AG04449 (cell line): ENCODE measurements around the gene TMEM184B.

Source experiments
- CTCF ChIA-PET: fragments of 350-600 bp; formaldehyde crosslinking; extraction: SDS; loops from one replicate; lab custom pipeline; 2021; ENCODE audit warnings: antibody characterized with exemption; lab: Yijun Ruan, JAX
- POLR2A ChIA-PET: fragments of 400-600, 350-600 bp; formaldehyde crosslinking; extraction: SDS; loops from one replicate; lab custom pipeline; 2020; ENCODE audit warnings: antibody characterized with exemption, inconsistent platforms; lab: Yijun Ruan, JAX
- DNase-seq: peaks from one replicate; pipeline ENCODE4 v3.0.0-alpha.2; 2010; ENCODE audit warnings: low read depth, low spot score
- H3K4me3 ChIP-seq: 2 replicates; pipeline ENCODE4 v1.5.1; 2011; ENCODE audit warnings: low read depth, mild to moderate bottlenecking, control low read depth, low read length
- TF ChIP-seq, protein P1 (sequence below): IDR thresholded peaks from one replicate; pipeline ENCODE4 v1.5.1; 2011; ENCODE audit warnings: mild to moderate bottlenecking, moderate library complexity, low read length, control low read depth, inconsistent platforms; ENCODE audit not compliant: insufficient read depth; ENCODE audit errors: missing control alignments

Gene TMEM184B

DNA sequence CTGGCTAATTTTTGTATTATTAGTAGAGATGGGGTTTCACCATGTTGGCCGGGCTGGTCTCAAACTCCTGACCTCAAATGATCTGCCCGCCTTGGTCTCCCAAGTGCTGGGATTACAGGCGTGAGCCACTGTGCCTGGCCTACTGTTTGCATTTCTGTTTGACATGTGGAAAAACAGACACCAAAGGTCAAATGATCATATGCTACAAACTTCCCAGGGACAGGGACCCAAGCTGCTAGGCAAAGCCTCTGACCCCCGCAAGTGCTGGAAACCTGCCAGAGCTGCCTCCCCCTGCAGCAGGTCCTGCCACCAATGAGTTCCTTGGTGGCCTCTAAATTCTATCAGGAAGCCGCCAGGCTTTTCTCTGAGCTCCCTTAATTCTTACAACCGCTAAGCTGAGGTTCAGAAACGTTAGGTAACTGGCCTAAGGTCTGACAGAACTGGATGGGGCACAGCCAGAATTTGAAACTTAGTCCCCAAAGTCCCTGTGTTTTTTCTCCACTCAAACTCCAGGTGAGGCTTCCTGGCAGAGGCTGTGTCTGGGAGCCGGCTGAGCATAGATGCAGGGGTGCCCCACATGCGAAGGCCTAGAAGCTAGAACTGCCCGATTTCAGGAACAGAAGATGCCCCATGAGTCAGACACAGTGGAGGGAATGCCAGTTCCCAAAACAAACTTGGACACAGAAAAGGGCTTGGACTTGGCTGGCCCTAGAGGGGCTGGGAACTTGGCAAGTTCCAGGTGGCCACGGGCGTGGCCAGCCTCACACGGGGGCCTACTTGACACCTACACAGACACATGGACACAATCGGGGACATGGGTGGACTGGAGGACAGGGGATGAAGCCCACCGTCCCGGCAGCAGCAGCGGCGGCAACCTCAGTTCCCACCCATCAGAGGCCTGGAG is 37.1 kb upstream of the TMEM184B start:
- no peak overlapping the region for H3K4me3 ChIP-seq
- TF ChIP-seq, protein P1, sequence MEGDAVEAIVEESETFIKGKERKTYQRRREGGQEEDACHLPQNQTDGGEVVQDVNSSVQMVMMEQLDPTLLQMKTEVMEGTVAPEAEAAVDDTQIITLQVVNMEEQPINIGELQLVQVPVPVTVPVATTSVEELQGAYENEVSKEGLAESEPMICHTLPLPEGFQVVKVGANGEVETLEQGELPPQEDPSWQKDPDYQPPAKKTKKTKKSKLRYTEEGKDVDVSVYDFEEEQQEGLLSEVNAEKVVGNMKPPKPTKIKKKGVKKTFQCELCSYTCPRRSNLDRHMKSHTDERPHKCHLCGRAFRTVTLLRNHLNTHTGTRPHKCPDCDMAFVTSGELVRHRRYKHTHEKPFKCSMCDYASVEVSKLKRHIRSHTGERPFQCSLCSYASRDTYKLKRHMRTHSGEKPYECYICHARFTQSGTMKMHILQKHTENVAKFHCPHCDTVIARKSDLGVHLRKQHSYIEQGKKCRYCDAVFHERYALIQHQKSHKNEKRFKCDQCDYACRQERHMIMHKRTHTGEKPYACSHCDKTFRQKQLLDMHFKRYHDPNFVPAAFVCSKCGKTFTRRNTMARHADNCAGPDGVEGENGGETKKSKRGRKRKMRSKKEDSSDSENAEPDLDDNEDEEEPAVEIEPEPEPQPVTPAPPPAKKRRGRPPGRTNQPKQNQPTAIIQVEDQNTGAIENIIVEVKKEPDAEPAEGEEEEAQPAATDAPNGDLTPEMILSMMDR: no peak
- CTCF ChIA-PET: interaction anchor here (1.3 kb wide), 1 partner anchor 12 kb away, joined by 5 read pairs; no protein-coding TSS in a partner anchor
- POLR2A ChIA-PET: interaction anchor here (1.1 kb wide), 1 partner anchor 11 kb away, joined by 3 read pairs; no protein-coding TSS in a partner anchor
- DNase-seq: no peak

DNA sequence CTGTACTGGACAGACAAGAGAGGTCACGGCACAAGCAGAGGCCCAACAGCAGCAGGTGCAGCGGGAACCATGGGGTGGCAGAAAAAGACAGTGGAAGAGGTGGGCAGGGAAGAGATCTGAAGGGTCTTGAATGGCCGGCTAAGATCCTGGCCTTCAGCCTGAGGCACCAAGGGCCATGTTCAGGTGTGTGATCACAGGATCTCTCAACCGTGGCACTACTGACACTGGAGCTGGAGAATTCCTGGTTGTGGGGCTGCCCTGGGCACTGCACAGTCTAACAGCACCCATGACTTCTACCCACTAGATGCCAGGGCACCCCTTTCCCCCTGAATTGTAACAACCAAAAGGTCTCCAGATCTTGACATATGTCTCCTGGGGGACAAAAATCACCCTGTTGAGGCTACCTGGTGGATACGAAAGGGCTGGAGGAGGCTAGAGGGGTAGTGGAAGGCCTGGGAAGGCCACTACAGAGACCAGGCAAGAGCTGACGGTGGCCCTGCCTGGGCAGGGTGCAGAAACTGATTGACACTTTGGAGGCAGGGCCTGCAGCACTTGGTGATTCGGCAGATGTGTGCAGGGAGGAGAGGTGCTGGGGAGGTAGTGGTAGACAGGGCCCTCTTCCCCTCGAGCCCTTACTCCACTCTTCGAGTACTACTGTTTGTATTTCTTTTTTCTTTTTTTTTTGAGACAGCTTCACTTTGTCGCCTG is 36.1 kb upstream of the TMEM184B start:
- TF ChIP-seq, protein P1: no peak
- CTCF ChIA-PET: interaction anchor here (0.6 to 1.3 kb wide), 2 partner anchors 11 to 44 kb away, joined by 3 to 5 read pairs; no protein-coding TSS in a partner anchor
- POLR2A ChIA-PET: interaction anchor here (1.1 kb wide), 1 partner anchor 10 kb away, joined by 3 read pairs; no protein-coding TSS in a partner anchor
- DNase-seq: no peak
- H3K4me3 ChIP-seq: no peak overlapping the region

DNA sequence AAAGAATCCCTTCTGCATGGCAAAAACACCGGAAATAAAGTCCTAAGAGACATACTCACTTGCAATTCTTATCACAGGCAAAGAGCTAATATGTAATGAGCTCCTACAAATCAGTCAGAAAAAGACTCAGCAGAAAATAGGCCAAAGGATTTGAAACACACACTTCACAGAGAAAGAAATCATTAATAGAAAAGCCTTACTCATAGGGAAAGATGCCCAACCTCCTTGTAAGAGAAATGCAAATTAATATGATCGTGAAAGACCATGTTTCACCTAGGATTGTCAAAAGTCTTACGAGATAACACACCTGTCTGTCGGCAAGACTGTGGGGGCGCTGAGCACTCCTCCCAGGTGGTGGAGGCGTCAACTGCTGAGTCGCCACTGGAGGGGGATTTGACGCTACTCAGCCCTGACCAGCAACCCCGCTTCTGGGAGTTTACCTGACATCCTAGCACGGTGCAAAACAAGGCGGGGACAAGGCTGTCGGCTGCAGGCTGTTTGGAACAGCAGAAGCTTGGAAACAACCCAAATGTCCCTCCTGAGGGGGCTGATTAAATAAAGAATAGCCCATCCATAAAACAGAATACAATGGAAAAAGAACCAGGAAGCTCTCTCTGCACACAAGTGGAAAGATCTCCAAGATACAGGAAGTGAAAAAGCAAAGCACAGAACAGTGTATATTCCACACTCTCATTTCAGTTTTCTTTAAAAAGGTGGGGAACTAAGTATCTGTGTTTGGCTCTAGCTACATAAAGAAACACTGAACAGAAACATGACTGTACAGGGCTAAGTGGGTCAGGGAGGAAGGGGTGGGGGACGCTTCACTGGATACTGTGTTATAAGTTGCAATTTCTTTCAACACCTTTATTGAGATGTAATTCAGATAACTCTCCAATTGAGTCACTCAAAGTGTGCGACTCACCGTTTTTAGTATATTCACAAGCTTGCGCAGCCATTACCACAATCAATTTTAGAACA is 33.0 kb upstream of the TMEM184B start:
- TF ChIP-seq, protein P1: no peak
- POLR2A ChIA-PET: no interaction called here
- no peak for DNase-seq
- CTCF ChIA-PET: interaction anchor here (0.8 to 1.3 kb wide), 4 partner anchors 10 to 253 kb away, joined by 3 to 6 read pairs (median 3); no protein-coding TSS in a partner anchor
- H3K4me3 ChIP-seq: no peak overlapping the region

DNA sequence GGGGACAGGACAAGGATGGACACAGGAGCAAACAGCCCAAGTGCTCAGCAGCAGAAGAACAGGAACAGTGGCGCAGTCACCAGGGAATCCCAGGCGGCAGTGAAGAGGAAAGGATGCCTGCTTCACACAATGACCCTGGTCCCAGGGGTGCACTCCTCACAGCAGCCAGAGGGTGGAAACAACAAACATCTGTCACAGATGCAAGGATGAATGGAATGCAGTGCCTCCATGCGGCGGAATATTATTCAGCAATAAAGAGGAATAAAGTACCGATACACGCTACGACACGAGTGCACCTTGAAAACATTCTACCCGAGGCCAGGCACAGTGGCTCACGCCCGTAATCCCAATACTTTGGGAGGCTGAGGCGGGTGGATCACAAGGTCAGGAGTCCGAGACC is 31.7 kb upstream of the TMEM184B start:
- DNase-seq: no peak
- H3K4me3 ChIP-seq: no peak overlapping the region
- TF ChIP-seq, protein P1: no peak
- POLR2A ChIA-PET: no interaction called here
- CTCF ChIA-PET: interaction anchor here (1.3 kb wide), 2 partner anchors 8 to 26 kb away, joined by 3 to 6 read pairs; no protein-coding TSS in a partner anchor

DNA sequence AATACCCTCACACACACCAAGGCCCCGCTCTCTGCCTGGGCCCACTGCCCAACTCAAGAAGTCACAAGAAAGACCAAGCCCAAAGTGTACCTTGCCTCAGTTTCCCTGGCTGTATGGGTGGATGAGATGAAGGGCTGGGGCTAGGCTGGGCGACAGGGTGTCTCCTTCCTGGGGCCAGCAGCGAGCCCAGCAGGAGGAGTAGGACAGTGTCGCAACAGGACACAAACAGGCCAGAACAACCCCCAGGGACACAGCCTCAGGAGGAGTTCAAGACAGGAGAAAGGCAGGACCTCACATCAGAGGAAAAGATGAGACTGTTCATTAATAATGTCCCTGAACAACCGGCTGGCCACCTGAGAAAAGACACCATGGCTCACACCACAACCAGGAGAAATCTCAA is 31.2 kb upstream of the TMEM184B start:
- ChIA-PET POLR2A (no interaction called here), CTCF (interaction anchor here (1.3 kb wide), 1 partner anchor 25 kb away, joined by 3 read pairs; no protein-coding TSS in a partner anchor)
- H3K4me3 ChIP-seq: no peak overlapping the region
- DNase-seq: no peak
- TF ChIP-seq, protein P1: no peak
